ENCODE measurements around the gene RICTOR.

RICTOR gene

GRCh38 chr5:38905516-38905915 lies 168.7 kb downstream of the RICTOR start:
- DNase-seq (ENCODE audit: low read depth): no peak
- TF ChIP-seq, protein P1, sequence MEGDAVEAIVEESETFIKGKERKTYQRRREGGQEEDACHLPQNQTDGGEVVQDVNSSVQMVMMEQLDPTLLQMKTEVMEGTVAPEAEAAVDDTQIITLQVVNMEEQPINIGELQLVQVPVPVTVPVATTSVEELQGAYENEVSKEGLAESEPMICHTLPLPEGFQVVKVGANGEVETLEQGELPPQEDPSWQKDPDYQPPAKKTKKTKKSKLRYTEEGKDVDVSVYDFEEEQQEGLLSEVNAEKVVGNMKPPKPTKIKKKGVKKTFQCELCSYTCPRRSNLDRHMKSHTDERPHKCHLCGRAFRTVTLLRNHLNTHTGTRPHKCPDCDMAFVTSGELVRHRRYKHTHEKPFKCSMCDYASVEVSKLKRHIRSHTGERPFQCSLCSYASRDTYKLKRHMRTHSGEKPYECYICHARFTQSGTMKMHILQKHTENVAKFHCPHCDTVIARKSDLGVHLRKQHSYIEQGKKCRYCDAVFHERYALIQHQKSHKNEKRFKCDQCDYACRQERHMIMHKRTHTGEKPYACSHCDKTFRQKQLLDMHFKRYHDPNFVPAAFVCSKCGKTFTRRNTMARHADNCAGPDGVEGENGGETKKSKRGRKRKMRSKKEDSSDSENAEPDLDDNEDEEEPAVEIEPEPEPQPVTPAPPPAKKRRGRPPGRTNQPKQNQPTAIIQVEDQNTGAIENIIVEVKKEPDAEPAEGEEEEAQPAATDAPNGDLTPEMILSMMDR (IDR thresholded peaks at IDR 0.05; ENCODE audit: low read length, missing control alignments): no peak
- H3K4me3 ChIP-seq (replicated peaks; ENCODE audit: low read depth, low read length): no peak overlapping the region

GRCh38 chr5:38899936-38900335 lies 174.3 kb downstream of the RICTOR start:
- H3K4me3 ChIP-seq (replicated peaks; ENCODE audit: low read depth, low read length): no peak overlapping the region
- TF ChIP-seq, protein P1 (IDR thresholded peaks at IDR 0.05; ENCODE audit: low read length, missing control alignments): no peak
- no peak for DNase-seq (ENCODE audit: low read depth)

GRCh38 chr5:38896760-38897159 lies 177.4 kb downstream of the RICTOR start:
- TF ChIP-seq, protein P1 (IDR thresholded peaks at IDR 0.05; ENCODE audit: low read length, missing control alignments): no peak
- DNase-seq (ENCODE audit: low read depth): no peak
- no peak overlapping the region for H3K4me3 ChIP-seq (replicated peaks; ENCODE audit: low read depth, low read length)

GRCh38 chr5:38892363-38892762 lies 181.8 kb downstream of the RICTOR start:
- no peak overlapping the region for H3K4me3 ChIP-seq (replicated peaks; ENCODE audit: low read depth, low read length)
- no peak for DNase-seq (ENCODE audit: low read depth)
- TF ChIP-seq, protein P1 (IDR thresholded peaks at IDR 0.05; ENCODE audit: low read length, missing control alignments): no peak

DNA sequence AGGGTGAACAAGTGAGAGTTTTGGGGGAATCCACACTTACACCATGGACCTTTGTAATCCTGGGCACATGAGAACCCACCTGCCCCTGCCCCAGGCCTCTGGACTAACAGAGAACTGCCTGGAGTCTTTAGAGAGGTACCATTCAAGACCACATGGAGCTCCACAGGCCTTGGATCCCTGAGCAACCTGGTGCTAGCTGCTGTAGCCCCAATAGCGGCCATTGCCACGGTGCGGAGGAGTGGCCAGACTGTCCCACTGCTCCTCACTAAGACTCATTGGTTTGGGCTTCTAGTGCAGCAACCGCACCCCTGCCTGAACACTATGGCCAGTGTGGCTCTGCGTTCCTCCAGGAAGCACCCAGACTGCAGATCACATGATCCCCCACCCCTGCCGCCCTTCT lies 182.6 kb downstream of the RICTOR start:
- TF ChIP-seq, protein P1 (IDR thresholded peaks at IDR 0.05; ENCODE audit: low read length, missing control alignments): no peak
- H3K4me3 ChIP-seq (replicated peaks; ENCODE audit: low read depth, low read length): no peak overlapping the region
- no peak for DNase-seq (ENCODE audit: low read depth)

DNA sequence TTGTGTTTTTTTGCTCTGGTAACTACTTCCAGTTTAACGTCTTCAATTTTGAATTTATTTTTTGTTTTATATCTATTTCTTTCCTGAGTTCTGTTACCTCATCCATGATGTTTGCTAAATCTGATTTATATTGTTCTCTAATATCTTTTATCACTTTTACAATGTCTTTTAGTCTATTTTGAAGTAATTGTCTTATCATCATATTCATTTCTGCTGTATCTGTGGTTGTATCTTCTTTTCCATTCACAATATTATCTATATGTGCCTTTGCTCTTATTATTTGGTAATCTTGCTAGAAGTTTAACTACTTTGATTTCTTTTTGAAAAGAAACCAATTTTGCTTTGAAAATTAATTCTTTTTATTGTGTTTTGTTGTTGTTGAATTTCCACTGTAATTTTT lies 184.8 kb downstream of the RICTOR start:
- no peak overlapping the region for H3K4me3 ChIP-seq (replicated peaks; ENCODE audit: low read depth, low read length)
- no peak for DNase-seq (ENCODE audit: low read depth)

DNA sequence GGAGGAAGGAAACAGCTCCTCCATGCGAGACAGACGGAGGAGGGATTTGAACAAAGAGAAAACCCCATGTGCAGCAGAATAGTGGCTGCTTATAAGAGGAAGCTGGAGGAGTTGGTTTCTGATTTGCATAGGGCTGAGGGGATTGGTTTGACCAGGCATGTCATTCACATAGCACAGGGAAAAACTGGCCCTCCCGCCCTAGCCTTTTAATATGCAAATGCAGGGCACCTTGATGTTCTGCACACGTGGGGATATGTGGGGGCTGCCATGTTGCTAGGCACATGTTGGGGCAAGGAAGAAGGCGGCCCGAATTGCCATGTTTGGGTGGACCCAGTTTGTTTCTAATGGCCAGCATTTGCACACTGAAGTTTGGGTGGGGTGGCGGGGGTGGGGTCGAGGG lies 186.2 kb downstream of the RICTOR start:
- TF ChIP-seq, protein P1 (IDR thresholded peaks at IDR 0.05; ENCODE audit: low read length, missing control alignments): no peak
- H3K4me3 ChIP-seq (replicated peaks; ENCODE audit: low read depth, low read length): no peak overlapping the region
- no peak for DNase-seq (ENCODE audit: low read depth)

More for the DNA sequence above, 184.8 kb downstream of the RICTOR start:
- TF ChIP-seq, protein P1 (IDR thresholded peaks at IDR 0.05; ENCODE audit: low read length, missing control alignments): no peak

Data from fibroblast of pulmonary artery (primary cell).